ENCODE data around the gene HYCC1.
"Not testable (repeated sequence)": the region's sequence is repeated elsewhere in the genome, so short reads cannot be mapped to it uniquely, and the experiment has no call there.

Gene HYCC1

DNA sequence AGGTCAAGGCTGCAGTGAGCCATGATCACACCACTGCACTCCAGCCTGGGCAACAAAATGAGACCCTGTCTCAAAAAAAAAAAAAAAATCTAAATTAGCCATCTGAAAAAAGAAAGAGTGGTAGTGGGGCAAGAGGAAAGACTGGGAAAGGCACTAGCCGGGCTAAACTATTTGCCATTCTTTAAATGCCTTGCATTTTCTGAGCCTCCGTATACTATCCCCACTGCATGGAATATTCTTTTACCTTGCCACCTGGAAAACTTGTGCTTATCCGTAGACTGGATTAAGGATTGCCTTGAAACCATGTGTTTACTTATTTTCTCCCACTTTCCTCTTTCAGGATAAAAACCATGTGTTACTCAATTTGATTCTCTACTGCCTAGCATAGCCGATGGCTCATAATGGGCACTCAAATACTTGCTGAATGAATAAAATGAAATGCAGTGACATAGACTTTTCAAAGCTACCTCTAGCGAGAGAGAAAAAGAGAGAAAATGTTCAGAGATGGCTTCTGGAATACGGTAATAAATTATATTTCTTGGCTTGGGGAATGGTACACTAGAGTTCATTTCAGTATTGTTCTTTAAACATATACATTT lies 30.6 kb downstream of the HYCC1 start:
- no peak for DNase-seq

DNA sequence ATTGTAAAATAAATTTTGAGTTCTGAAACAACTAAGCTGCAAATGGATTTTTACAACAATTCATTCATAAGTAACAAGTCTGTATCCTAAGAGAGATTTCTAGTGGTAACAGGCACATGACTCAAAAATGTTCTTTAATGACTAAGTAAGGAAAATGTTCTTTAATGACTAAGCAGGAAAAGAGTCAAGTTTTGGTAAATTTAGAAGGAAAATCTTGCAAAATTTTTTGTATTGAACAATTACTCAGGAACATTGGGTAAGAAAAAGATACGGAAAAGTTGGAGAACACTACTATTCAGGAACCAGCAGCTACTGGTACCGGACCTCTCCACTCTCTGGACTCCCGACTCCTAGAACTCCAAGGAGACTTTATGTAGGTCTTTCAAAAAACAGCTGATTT lies 33.5 kb downstream of the HYCC1 start:
- DNase-seq, result peak in 2 of 4 experiments; percentile 40 to 41

DNA sequence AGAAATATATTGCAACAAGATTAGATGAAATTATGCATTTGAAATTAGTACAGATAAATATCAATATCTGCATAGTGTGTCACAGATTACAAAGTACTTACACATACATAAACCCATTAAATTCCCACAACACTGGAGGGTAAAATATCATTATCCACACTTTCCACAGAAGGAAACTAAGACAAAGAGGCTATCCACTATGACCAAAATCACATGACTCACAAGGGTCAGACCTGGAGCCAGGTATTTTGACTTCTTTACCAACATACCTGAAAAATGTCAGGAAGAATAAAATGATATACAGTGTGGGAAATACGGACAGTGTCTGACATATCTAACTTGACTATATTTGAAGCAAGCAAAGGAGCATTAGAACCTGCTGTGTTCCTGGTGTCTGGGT lies 34.1 kb downstream of the HYCC1 start:
- no peak for DNase-seq

DNA sequence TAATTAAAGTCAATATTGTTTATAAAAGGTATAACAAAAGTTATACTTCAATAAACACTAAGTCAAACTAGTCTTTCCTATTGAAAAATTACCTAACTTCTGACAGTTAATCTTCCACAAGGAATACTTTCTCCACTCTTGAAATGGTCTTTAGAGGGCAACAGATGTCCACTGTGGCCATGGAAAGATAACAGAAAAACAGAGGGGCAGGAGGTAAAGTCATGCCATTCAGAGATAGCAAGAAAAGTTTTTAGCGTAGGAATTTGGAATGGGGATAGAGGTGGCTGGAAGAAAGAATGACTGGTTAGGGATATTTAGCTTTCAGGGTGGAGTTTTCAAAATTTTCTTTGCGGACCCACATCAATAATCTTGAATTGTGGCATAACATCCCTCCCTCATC lies 34.7 kb downstream of the HYCC1 start:
- DNase-seq, result no peak

DNA sequence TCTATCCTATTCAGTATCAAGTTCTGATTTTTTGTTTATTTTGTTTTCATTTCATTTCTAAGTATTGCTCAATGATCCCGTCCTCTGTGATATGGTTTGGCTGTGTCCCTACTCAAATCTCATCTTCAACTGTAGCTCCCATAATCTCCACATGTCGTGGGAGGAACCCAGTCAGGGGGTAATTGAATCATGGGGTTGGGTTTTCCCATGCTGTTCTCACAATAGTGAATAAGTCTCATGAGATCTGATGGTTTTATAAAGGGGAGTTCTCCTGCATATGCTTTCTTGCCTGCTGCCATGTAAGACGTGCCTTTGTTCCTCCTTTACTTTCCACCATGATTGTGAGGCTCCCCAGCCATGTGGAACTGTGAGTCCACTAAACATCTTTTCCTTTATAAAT lies 39.3 kb downstream of the HYCC1 start:
- not testable (repeated sequence) for DNase-seq

DNA sequence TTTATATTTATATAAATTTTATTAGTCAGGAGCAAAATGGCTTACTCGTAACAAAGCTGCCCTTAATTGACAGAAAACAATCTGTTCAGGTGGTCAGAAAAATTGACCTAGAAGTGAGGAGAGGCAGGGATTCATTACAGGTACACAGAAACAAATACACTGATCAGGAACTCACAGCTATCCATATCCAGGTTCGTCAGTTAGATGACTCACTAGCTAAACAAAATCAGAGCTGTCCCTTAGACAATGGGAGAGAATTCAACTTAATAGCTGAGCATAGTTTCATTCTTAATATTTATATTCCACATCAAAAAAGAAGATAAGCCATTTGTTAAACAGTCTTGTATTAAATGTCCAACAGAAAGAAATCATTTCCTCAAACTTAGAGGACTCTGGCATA lies 41.7 kb downstream of the HYCC1 start:
- DNase-seq, result no peak

DNA sequence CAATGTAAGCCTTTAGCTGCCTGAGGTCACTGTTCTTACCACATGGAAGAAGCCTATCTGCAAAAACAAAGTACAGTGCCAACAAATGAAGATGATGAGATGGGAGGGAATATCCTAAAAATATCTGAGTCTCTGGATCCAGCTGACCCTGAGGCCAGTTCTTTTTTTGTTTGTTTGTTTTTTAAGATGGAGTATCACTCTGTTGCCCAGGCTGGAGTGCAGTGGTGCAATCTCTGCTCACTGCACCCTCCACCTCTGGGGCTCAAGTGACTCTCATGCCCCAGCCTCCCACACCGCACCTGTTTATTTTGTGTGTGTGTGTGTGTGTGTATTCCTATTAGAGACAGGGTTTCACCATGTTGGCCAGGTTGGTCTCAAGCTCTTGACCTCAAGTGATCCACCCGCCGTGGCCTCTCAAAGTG lies 44.9 kb downstream of the HYCC1 start:
- DNase-seq, result no peak
